HG02759 (cell line): ENCODE data around the gene CIROP.

ENCODE experiments used
- ATAC-seq: cut with Tn5 transposase; IDR thresholded peaks from one replicate; pipeline ENCODE4 v1.9.1; 2021; ENCODE audit warnings: mild to moderate bottlenecking, moderate library complexity; ENCODE audit not compliant: unreplicated experiment

The CIROP gene

DNA sequence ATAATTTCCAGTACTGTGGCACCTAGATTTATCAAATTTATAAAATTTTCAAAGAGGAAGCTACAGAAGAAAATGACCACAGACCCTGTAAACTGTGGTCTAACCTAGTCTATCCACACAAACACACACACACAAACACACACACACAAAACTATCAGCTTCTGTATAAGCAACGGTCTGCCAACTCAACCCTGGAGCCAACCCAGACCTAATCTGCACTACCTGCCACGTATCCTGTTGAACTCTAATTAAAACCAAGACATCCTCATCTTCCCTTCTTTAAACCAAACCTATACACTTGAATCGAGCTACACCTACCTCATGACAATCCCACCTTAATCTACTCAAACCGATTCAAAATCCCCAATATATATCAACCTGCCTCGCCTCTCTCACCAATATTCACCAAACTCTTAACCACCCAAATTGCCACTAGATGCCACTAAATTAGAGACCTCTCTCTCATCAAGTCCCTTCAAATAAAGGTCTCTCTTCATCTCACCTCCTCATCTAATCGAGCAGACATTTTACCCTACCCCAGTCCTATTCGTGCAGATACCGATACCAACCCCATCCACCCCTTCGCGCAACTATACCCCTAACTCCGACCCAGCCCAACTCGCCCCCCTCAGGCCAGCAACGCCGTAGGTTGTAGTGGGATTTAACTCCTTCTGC, 10.7 kb downstream of the CIROP start:
- ATAC-seq = no peak

DNA sequence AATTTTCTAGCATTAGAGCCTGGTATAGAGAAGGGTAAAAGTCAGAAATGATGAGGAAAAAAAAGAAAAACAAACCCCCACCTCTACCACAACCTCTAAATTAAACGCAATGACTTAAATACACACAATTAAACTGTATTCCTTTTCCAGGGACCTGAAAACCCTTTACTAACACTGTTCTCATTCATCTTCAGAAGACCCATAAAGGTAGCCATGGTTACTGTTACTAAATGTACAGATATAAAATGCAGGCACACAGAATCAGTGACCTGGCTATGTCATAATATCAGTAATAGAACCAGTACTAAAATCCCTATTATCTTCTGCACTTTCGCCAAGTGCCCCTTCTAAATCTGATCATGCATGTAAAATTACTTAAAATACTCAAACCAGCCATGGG, 11.3 kb downstream of the CIROP start:
- ATAC-seq = no peak

DNA sequence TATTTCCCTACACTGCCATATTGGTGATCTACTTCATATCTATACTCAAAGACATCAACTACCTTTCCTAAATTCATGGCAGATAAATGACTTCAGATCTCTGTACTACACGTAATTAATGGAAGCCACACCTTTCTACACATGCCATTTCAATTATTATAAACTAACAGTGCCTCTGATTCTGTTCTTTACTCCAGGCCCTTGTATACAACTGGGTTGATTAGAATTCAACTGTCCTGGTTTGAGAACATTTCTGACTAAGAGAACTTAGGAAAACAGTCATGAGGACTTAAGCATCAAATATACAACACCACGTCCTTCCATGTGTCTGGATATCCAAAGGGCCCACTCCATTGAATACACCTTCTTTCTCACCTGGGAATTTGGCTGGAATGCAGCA, 11.7 kb downstream of the CIROP start:
- no peak for ATAC-seq

DNA sequence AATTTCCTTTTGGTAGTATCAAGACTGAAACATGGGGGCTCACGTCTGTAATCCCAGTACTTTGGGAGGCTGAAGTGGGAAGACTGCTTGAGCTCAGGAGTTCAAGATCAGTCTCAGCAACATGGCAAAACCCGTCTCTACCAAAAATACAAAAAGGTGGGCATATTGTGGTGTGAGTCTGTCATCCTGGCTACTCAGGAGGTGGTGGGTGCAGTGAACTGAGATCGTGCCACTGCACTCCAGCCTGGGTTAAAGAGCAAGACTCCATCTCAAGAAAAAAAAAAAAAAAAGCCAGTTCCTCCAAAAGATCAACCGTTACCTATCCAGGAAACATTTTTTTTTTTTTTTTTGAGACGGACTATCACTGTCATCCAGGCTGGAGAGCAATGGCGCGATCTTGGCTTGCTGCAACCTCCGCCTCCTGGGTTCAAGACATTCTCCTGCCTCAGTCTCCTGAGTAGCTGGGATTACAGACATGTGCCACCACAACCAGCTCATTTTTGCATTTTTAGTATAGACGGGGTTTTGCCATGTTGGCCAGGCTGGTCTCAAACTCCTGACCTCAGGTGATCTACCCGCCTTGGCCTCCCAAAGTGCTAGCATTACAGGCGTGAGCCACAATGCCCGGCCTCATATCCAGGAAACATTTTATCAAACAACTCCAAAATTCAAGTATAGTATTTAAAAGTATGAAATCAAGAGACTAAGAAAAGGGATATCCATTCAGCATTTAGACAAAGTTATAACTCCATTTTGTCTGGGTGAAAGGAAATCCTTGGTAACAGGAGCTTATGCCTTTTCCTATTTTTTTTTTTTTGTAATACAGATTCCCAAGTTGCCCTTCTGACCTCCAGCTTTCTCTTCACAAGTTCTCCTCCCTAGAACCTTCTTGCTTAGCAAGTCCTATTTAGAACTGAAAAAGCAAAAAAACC, 13.2 kb downstream of the CIROP start:
- ATAC-seq = no peak

DNA sequence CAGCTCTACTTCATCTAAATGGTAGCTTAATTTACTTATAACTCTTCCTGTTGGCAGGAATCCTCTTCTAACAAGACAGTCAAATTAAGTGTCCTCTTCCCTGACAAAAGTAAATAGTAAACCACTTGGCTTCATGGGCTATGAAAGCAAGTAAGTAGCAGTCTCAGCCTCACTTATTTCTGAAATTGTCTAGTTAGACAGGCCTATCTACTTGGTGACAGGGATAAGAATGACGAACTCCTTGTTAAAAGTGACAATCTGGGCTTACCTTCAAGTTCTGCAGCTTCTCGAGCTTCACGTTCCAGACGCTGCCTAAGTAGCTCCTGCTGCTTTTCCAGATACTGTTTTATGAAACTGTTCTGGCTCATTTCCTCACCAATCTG, 14.5 kb downstream of the CIROP start:
- ATAC-seq = no peak

DNA sequence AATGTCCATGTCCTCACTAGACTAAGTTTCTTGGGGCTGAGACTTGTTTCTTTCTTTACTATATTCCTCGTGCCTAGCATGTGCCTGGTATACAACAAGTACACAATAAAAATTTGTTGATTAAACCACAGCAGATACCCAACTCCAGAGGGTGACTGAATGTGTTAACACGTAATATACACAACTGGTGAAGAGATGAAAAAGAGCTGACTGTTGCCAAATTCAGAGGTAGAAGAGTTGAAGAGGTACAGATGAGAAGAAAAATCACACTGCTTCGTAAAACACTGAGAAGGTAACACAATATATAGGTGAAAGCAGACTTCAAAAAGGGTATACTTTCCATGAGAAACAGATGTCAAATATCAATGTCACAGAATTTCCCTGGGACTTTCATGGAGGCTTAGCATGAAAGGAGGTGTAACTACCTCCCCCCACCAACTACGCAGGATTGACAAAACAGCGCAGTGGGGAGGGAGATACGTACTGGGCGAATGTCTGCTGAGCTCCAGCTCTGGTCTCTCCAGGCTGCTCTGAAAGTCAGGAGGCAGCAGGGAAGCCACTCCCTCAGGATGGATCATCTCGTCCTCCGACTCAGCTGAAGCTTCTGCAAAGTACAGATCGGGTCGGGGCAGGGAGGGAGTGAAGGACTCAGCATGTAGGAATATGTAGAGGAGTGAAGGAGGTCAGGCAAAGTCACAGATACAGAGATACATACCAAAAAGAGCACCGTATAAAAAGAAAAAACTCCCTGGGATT, 15.1 kb downstream of the CIROP start:
- ATAC-seq = no peak

DNA sequence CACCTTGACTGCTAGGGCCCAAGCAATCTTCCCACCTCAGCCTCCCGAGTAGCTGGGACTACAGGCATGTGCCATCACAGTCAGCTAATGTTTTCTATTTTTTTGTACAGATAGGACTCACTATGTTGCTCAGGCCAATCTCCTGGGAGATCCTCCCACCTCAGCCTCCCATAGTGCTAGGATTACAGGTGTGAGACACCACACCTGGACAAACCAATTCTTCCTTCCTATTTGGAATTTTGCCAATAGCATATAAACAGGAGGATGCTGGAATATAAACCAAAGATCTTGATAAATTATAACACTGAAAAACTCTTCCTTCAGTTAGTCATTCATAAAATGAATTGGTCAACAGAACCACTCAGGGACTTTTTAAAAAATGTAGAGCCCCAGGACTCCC, 18.2 kb downstream of the CIROP start:
- ATAC-seq = no peak

DNA sequence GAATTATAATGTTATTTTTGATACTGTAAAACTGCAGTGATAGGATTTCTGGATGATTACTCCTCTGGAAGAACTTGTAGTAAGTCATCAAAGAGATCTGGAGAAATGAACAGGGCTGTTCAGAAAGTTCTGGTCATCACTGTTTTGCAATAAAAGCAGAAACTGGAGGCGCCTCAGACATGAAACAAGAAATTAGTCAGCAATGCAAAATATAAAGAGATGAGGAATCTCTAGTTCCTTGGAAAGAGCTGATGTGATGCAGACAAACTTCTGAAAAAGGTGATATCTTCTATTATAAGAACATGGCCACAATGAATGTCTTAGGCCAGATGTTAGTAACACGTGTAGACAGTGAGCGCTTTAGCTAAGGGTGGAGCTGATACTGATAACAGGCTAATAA, 19.3 kb downstream of the CIROP start:
- no peak for ATAC-seq

DNA sequence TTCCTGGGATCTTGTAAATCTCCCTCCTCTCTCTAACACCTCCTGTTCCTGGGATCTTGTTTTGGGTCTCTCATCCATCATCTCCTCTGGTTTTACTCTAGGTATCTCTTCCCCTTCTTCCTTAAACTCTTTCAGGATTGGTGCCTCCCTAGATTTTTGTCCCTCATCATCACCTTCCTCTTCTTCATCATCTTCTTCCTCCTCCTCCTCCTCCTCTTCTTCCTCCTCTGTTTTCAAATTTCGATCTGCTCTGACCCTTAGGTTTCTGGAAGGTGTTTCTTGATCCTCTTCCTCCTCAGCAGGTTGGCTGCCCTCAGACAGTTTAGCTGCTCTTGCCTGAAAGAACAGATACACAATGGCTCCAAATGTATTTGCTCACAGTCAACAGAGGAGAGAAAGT, 24.3 kb downstream of the CIROP start:
- no peak for ATAC-seq

DNA sequence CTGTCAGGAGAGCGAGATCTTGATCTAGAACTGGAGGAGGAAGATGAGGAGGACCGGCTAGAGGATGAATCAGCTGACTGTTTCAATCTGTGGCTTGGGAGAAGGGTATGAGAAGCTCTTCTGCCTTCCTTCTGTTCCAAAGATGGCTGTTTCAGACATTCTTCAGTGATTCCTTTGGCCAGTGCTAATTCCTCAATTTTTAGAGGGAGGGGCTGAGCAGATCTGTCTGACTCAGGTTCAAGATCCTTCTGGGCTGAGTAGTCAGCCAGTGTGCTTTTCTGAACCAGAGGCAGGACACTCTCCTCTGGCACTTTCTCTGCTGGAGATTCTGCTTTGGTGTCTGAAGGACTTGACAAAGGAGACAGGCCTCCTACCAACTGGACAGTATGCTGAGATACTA, 25.1 kb downstream of the CIROP start:
- ATAC-seq = no peak

DNA sequence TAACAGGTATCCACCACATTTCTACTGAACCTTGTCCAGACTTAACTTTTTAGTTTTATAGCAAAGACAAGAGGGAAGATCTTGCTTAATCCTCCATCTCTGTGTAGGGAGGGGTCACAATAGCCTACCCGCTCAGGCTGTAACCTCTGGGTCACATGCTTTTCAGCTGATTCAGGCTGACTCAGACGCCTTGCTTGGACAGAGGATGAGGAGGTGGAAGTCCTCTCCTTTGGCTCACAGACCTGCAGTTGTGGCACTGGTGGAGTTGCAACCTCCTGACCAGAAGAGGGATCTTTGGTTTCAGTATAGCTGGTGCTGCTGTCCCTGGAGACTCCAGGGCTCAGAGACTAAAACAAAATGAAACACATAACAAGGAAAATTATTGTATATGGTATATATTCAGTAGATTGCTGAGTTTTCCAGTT, 26.1 kb downstream of the CIROP start:
- no peak for ATAC-seq

DNA sequence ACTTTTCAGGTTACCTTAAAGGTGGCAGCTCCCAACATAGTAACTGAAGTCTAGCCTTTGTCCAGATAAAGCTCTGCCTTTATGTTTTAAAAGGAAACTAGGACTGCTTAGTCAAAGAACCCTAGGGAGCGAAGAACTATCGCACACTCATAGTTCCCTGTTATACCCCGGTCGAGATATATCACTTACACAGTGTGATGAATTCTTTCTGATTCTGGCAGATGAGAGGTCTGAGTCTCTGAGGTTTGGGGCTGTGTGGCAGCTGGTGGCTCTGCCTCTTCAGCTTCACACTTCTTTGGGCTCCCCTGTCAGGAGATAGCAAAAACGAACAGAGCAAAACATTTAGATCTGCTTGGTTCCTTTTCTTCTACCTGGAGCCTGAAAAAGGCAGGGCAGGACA, 26.8 kb downstream of the CIROP start:
- no peak for ATAC-seq

DNA sequence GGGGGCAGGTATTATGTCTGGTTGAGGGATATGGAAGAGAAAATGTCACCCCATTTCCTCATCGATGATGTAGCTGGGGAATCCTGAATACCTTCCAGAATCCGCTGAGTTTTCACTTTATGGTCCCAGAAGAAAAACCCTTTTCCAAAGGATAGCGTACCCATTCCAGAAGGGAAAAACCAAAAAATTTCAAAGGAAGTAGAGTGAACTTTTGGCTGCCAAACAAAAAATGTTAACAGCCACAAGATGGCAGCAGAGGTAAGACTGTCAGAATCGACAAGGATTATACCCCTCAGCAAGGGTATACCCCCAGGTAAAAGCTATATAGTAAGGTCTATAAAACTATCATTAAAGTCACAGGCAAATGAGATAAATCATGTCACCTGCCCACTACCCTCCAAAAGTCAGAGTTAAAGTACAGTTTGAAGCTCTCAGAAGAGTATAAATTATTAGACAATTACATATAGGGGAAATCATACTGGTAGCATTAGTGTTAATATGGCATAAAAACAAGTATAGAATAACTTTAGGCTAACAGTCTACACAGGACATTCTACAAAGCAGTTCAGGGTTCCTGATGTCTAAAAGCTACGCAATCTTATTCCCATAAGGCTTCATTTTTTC, 27.9 kb downstream of the CIROP start:
- ATAC-seq = no peak

DNA sequence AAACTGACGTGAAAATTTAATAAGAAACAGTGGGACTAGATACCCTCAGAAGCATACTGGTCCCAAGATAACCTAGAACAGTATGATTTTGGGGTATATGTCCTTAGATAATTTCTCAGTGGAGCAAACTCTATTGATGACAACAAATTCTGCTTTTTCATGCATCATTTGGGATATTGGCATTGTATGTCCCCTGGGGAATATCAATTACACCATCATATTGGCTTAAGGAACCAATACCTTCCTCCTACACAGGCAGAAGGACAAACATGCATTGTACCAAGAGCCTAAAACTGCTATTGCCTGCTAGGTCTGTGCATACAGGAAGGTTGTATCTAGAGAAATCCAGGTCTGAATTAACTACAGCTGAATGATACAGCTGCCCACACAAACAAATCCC, 29.9 kb downstream of the CIROP start:
- ATAC-seq = no peak

DNA sequence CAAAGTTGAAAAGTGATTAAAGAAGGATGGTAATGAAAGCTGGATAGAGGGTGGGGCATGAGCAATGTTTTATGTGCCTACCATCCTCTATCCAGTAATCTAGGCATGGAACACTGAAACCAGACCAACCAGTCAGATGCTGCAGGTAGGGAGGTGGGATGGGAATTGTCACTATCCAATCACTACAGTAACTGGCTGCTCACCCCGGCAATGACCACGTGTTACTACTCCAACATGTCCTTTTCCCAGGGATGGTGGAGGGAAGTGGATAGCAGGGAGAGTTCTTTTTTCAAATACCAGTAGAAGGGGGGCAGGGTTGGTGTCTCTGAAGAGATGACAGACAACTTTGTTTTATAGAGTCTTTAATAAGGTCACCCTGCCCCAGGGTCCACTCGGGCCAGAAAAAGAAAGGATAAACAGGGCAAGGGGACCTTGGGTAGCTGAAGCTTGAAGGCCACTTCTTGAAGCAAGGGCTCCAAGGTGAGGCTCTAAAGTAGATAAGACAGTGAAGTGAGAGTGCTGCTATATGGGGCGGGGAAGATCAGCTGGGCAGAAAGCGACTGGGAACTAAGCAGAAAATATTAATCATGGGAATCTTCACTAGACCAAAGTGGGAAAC, 32.8 kb downstream of the CIROP start:
- no peak for ATAC-seq

DNA sequence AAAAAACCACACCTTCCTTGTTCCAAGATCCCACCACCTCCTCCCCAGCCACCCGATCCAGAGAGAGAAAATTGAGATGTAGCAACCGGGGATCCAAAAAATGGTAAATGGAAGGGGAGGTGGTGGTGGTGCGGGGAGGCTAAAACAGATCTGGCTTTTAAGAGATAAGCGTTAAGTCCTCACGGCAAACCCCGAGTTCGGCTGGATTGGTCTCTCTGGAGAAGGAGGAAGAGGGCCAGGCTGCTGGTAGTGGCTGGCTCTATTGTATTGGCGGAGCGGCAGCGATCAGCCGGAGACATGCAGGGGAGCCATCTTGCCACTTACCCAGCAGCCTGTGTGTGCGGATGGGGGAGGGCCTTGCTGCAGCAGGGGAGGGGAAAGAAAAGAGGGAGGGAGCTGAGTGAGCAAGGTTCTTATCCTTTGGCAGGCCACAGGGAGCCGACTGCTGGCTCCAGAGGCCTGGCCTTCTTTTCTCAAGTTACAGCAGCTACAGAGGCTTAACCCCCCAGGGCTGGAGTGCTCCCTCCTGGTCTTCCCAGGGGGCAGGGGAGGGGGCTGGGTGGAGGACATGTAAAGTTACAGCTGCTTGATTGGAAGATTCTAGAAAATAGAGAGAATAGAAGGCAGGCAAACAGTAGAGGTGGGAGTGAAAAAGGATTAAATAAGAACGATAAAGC, 33.4 kb downstream of the CIROP start:
- ATAC-seq = peak; percentile 90

DNA sequence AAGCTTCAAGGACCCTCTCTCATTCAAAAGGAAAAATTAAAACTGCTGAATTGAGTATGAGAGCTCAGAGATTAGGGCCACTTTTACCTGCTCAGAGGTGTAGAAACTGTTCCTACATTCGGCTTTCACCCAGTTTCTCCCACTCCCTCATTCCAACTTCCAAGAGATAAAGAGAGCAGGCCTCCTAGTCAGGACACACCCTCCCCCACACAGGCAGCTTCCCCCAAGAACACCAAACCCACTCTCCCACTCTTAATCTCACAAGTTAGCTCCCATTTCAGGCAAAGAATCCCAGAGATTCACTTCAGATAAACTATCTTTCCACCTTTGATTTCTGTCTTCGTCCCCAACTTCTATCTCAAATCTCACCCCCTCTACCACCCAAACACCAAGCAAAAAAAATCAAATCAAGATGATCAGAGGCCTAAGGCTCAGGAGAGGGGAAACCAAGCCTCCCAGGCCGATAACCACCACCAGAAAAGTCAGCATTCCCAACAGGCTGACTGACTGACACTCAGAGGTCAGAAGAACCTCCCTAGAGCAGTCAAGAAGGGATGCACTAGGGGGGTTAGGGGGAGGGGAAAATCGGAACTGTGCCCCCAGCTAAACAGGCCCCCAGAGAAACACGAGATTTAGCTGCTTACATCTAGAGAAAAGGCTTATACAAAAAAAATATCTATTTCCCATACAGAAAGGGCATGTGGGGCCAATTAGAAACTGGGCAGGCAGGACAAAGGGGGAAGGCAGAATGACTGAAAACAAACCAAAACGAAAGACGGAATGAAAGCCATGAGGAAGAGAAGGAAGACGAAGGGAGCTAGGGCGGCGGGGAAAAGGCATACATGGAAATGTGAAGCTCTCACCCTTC, 34.3 kb downstream of the CIROP start:
- no peak for ATAC-seq

DNA sequence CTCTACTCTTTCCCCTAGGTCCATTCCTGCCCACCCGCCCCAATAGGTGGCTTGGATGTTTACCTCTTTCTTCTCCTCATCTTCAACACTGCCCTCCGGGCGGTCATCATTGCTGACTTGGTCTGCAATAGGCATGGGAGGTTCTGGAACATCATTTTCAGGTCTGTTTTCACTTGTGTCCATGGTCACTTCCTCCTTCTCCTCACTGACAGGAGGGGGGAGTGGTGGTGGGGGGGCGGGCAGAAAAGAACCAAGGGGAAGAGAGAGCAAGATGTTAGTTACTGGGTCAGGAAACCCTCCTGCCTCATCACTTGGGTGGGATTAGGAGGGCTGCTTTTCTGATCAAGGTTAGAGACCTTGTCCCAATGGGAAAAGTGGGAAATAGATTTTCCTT, 35.4 kb downstream of the CIROP start:
- no peak for ATAC-seq

DNA sequence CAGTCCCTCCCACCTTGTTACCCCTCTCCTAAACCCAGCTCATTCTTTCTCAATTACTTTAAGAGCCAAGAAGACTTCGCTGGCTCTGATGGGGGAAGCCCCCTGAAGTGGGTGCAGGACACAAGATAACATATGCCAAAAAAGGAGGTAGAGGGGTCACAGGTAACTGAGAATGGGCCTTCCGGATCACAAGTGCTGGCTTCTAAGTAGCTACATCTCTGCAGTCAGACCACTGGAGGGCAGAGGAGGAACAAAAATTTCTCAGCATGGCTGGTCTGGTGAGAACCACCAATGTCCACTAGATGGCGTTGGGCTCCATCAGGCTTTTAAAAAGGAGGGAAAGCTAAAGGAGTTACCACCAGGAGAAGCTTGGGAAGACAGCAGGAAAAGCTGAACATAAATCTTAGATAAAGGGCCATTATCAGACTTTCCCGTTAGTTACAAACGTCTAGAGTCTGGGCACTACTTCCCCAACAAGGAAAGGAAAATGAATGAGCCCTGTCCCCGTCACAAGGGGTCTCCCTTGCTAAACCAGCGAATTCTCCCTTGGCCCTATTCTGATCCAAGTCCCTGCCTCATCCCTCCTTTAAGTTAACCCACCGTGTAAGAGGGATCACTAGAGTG, 35.9 kb downstream of the CIROP start:
- ATAC-seq = peak; percentile 65
